ENCODE data around the gene SLC7A1.

DNA sequence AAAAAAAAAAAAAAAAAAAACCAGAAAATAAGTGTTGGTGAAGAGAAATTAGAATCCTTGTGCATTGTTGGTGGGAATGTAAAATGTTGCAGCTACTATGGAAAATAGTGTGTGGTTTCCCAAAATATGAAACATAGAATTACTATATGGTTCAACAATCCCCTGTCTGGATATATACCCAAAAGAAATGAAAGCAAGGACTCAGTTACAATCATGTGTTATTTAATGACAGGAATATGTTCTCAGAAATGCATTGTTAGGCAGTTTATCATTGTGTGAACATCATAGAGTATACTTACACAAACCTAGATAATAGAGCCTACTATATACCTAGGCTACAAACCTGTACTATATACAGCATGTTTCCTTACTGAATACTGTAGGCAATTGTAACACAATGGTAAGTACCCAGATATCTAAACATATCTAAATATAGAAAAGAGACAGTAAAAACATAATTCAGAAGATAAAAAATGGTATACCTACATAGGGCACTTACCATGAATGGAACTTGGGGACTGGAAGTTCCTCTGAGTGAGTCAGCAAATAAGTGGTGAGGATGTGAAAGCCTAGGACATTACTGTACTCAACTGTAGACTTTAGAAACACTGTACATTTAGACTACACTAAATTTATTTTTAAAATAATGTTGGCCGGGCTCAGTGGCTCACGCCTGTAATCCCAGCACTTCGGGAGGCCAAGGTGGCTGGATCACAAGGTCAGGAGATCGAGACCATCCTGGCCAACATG is 25.7 kb upstream of the SLC7A1 start:
- TF ChIP-seq, protein P1, sequence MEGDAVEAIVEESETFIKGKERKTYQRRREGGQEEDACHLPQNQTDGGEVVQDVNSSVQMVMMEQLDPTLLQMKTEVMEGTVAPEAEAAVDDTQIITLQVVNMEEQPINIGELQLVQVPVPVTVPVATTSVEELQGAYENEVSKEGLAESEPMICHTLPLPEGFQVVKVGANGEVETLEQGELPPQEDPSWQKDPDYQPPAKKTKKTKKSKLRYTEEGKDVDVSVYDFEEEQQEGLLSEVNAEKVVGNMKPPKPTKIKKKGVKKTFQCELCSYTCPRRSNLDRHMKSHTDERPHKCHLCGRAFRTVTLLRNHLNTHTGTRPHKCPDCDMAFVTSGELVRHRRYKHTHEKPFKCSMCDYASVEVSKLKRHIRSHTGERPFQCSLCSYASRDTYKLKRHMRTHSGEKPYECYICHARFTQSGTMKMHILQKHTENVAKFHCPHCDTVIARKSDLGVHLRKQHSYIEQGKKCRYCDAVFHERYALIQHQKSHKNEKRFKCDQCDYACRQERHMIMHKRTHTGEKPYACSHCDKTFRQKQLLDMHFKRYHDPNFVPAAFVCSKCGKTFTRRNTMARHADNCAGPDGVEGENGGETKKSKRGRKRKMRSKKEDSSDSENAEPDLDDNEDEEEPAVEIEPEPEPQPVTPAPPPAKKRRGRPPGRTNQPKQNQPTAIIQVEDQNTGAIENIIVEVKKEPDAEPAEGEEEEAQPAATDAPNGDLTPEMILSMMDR (IDR thresholded peaks at IDR 0.05; ENCODE audit: insufficient read depth, low read length, poor library complexity, severe bottlenecking) = no peak
- no peak for TF ChIP-seq EZH2phosphoT487 (conservative IDR thresholded peaks at IDR 0.05; ENCODE audit: low read length)
